ENCODE measurements around the gene SH3D21.

SH3D21 gene

GRCh38 chr1:36352910-36353878, 47.0 kb downstream of the SH3D21 start:
- POLR2A ChIA-PET = no interaction called here

DNA sequence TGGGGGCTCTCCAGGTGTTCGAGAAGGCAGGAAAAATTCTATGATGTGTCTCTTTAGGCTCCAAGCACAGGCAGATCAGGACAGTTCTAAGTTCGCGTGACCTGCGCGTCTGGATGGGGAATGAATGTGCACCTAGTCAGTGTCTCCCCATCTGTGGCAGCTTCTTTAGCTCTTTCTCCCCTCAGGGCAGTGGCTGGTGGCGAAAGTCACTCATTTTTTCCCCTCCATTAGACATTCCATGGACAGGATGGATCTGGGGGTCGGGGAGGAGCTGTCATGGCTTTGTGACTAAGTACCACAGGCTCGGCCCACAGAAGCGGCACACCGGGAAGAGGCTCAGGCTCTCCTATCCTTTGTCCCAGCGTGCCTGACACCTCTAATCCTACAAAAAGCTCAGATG, 48.3 kb downstream of the SH3D21 start:
- no peak for TF ChIP-seq KLF10 (tag by site-specific recombination; IDR thresholded peaks at IDR 0.05)
- TF ChIP-seq ZNF544 (tag by site-specific recombination; IDR thresholded peaks at IDR 0.05) = no peak
- TF ChIP-seq ZNF529 (tag by site-specific recombination; IDR thresholded peaks at IDR 0.05; ENCODE audit: insufficient replicate concordance) = no peak
- no peak for TF ChIP-seq ZNF132 (tag by site-specific recombination; IDR thresholded peaks at IDR 0.05; ENCODE audit: borderline replicate concordance)
- TF ChIP-seq ZNF514 (tag by site-specific recombination; IDR thresholded peaks at IDR 0.05) = no peak
- TF ChIP-seq ZNF776 (tag by site-specific recombination; IDR thresholded peaks at IDR 0.05; ENCODE audit: borderline replicate concordance) = no peak
- TF ChIP-seq, protein P1, sequence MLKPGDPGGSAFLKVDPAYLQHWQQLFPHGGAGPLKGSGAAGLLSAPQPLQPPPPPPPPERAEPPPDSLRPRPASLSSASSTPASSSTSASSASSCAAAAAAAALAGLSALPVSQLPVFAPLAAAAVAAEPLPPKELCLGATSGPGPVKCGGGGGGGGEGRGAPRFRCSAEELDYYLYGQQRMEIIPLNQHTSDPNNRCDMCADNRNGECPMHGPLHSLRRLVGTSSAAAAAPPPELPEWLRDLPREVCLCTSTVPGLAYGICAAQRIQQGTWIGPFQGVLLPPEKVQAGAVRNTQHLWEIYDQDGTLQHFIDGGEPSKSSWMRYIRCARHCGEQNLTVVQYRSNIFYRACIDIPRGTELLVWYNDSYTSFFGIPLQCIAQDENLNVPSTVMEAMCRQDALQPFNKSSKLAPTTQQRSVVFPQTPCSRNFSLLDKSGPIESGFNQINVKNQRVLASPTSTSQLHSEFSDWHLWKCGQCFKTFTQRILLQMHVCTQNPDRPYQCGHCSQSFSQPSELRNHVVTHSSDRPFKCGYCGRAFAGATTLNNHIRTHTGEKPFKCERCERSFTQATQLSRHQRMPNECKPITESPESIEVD (tag by site-specific recombination; IDR thresholded peaks at IDR 0.05) = no peak
- TF ChIP-seq ZNF404 (tag by site-specific recombination; IDR thresholded peaks at IDR 0.05) = no peak
- H3K27ac ChIP-seq (ENCODE audit: extremely low read depth, low read depth, low read length) = no peak overlapping the region
- no peak overlapping the region for H3K4me3 ChIP-seq (ENCODE audit: low read depth, low read length)
- no peaks in the 10 kb centered on the region for H3K9me3 ChIP-seq (ENCODE audit: control insufficient read depth, insufficient read depth, low read depth, low read length)
- POLR2A ChIA-PET = no interaction called here
- no peaks in the 10 kb centered on the region for H3K4me1 ChIP-seq (ENCODE audit: control insufficient read depth, insufficient read depth, low read length)
- CTCF ChIA-PET = interaction anchor here (3.5 kb wide), 1 partner anchor 11 kb away, joined by 17 read pairs; no protein-coding TSS in a partner anchor
- peaks cover 0 to 93% of the 10 kb centered on the region in 2 experiments; a peak in 2 of 3 replicates for H3K36me3 ChIP-seq (ENCODE audit: control insufficient read depth in 2 of 2, insufficient read depth in 1 of 2, low read length in 2 of 2)

More at GRCh38 chr1:36352910-36353878, 47.0 kb downstream of the SH3D21 start:
- TF ChIP-seq SALL2 (tag by site-specific recombination; IDR thresholded peaks at IDR 0.05; ENCODE audit: borderline replicate concordance) = no peak
- 0 out of 2 replicates have a peak, but pooled peaks have one; percentile 22 for TF ChIP-seq EGR2 (tag by site-specific recombination; IDR thresholded peaks at IDR 0.05; ENCODE audit: low read depth)
- TF ChIP-seq ZBTB11 (tag by site-specific recombination; conservative IDR thresholded peaks at IDR 0.05; ENCODE audit: low read depth) = no peak
- no peak for TF ChIP-seq ZNF133 (tag by site-specific recombination; IDR thresholded peaks at IDR 0.05)
- H3K36me3 ChIP-seq (ENCODE audit: control insufficient read depth in 2 of 2, insufficient read depth in 1 of 2, low read length in 2 of 2) = peaks cover 0 to 93% of the 10 kb centered on the region in 2 experiments; a peak in 2 of 3 replicates
- no peaks in the 10 kb centered on the region for H3K9me3 ChIP-seq (ENCODE audit: control insufficient read depth, insufficient read depth, low read depth, low read length)
- CTCF ChIA-PET = interaction anchor here (0.7 to 3.5 kb wide), 5 partner anchors 10 to 35 kb away, joined by 3 to 17 read pairs (median 3); partner anchors contain the start of gene EVA1B
- H3K4me3 ChIP-seq (ENCODE audit: low read depth, low read length) = no peak overlapping the region
- no peak overlapping the region for H3K27ac ChIP-seq (ENCODE audit: extremely low read depth, low read depth, low read length)
- no peaks in the 10 kb centered on the region for H3K4me1 ChIP-seq (ENCODE audit: control insufficient read depth, insufficient read depth, low read length)

DNA sequence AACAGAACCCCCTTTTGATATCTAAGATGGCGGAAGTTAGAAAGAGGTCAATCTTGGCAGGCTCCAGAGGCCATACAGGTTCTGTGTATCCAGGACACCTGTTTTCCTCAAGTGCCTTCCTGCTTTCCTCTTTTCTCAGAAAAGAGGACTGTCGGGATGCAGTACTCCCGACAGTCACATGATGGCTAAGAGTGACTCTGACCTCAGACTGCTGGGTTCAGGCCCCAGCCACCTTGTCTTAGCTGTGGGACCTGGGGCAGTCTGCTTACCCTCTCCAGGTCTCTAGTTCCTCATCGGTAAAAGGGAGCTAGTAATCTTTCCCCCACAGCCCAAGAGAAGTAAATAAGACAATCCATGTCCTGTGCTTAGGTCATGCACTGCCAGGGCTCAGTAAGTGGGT, 49.6 kb downstream of the SH3D21 start:
- Histone ChIP-seq H3K36me3 (ENCODE audit: control insufficient read depth in 2 of 2, insufficient read depth in 1 of 2, low read length in 2 of 2) (peaks cover 0 to 93% of the 10 kb centered on the region in 2 experiments; a peak in 2 of 3 replicates), H3K9me3 (ENCODE audit: control insufficient read depth, insufficient read depth, low read depth, low read length) (no peaks in the 10 kb centered on the region), H3K4me3 (ENCODE audit: low read depth, low read length) (no peak overlapping the region), H3K27ac (ENCODE audit: extremely low read depth, low read depth, low read length) (no peak overlapping the region), H3K4me1 (ENCODE audit: control insufficient read depth, insufficient read depth, low read length) (no peaks in the 10 kb centered on the region)
- POLR2A ChIA-PET = no interaction called here
- CTCF ChIA-PET = interaction anchor here (0.5 to 0.6 kb wide), 3 partner anchors 13 to 506 kb away, joined by 3 read pairs; no protein-coding TSS in a partner anchor
- TF ChIP-seq GLIS1 (tag by site-specific recombination; IDR thresholded peaks at IDR 0.05) = no peak
- TF ChIP-seq, protein P2, sequence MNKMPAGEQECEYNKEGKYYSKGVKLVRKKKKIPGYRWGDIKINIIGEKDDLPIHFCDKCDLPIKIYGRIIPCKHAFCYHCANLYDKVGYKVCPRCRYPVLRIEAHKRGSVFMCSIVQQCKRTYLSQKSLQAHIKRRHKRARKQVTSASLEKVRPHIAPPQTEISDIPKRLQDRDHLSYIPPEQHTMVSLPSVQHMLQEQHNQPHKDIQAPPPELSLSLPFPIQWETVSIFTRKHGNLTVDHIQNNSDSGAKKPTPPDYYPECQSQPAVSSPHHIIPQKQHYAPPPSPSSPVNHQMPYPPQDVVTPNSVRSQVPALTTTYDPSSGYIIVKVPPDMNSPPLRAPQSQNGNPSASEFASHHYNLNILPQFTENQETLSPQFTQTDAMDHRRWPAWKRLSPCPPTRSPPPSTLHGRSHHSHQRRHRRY (tag by site-specific recombination; IDR thresholded peaks at IDR 0.05) = no peak
- TF ChIP-seq ZSCAN18 (tag by site-specific recombination; IDR thresholded peaks at IDR 0.05) = no peak
- TF ChIP-seq ZFHX2 (tag by site-specific recombination; conservative IDR thresholded peaks at IDR 0.05) = no peak
- TF ChIP-seq SCRT2 (tag by site-specific recombination; IDR thresholded peaks at IDR 0.05) = no peak
- TF ChIP-seq ZNF132 (tag by site-specific recombination; IDR thresholded peaks at IDR 0.05; ENCODE audit: borderline replicate concordance) = no peak
- no peak for TF ChIP-seq ZNF626 (tag by site-specific recombination; IDR thresholded peaks at IDR 0.05)
- TF ChIP-seq ZFP69B (tag by site-specific recombination; IDR thresholded peaks at IDR 0.05) = no peak
- TF ChIP-seq IKZF3 (tag by site-specific recombination; IDR thresholded peaks at IDR 0.05) = no peak

Data from HEK293 (cell line).